ENCODE data around the gene LAMA5.
A peak's percentile ranks its signal among the peaks of the same experiment; 100 is the strongest.

The LAMA5 gene

GRCh38 chr20:62306414-62307187 is 60.5 kb downstream of the LAMA5 start:
- no peaks in the 10 kb centered on the region for H3K9me3 ChIP-seq (ENCODE audit: control insufficient read depth, low read length)
- no peak overlapping the region for H3K4me3 ChIP-seq (ENCODE audit: insufficient read depth, low read depth, low read length)
- WGBS, 2 experiments, result 94 to 95% methylated on average over 27 of the region's 27 CpGs
- peaks cover 8% of the 10 kb centered on the region for H3K4me1 ChIP-seq (ENCODE audit: control insufficient read depth, insufficient read depth, low read length)
- H3K27me3 ChIP-seq (ENCODE audit: control insufficient read depth, insufficient read depth, low read length, poor library complexity, severe bottlenecking), result no peaks in the 10 kb centered on the region
- H3K27ac ChIP-seq (ENCODE audit: insufficient read depth, low read depth, low read length, poor library complexity, severe bottlenecking), result no peak overlapping the region
- H3K36me3 ChIP-seq (ENCODE audit: control insufficient read depth, insufficient read depth, low read length), result peaks cover 24% of the 10 kb centered on the region

GRCh38 chr20:62305765-62306413 is 61.2 kb downstream of the LAMA5 start:
- Histone ChIP-seq H3K27me3 (ENCODE audit: control insufficient read depth, insufficient read depth, low read length, poor library complexity, severe bottlenecking) (no peaks in the 10 kb centered on the region), H3K36me3 (ENCODE audit: control insufficient read depth, insufficient read depth, low read length) (peaks cover 24% of the 10 kb centered on the region), H3K4me1 (ENCODE audit: control insufficient read depth, insufficient read depth, low read length) (peaks cover 8% of the 10 kb centered on the region), H3K27ac (ENCODE audit: insufficient read depth, low read depth, low read length, poor library complexity, severe bottlenecking) (no peak overlapping the region), H3K9me3 (ENCODE audit: control insufficient read depth, low read length) (no peaks in the 10 kb centered on the region), H3K4me3 (ENCODE audit: insufficient read depth, low read depth, low read length) (no peak overlapping the region)
- 93% methylated on average over 33 of the region's 33 CpGs for WGBS, 2 experiments

GRCh38 chr20:62305149-62305764 is 61.9 kb downstream of the LAMA5 start:
- H3K4me1 ChIP-seq (ENCODE audit: control insufficient read depth, insufficient read depth, low read length), result peaks cover 8% of the 10 kb centered on the region
- no peak overlapping the region for H3K27ac ChIP-seq (ENCODE audit: insufficient read depth, low read depth, low read length, poor library complexity, severe bottlenecking)
- H3K4me3 ChIP-seq (ENCODE audit: insufficient read depth, low read depth, low read length), result no peak overlapping the region
- no peaks in the 10 kb centered on the region for H3K9me3 ChIP-seq (ENCODE audit: control insufficient read depth, low read length)
- WGBS, 2 experiments, result 91% methylated on average over 18 of the region's 18 CpGs
- peaks cover 24% of the 10 kb centered on the region for H3K36me3 ChIP-seq (ENCODE audit: control insufficient read depth, insufficient read depth, low read length)
- no peaks in the 10 kb centered on the region for H3K27me3 ChIP-seq (ENCODE audit: control insufficient read depth, insufficient read depth, low read length, poor library complexity, severe bottlenecking)

GRCh38 chr20:62304331-62305148 is 62.6 kb downstream of the LAMA5 start:
- Histone ChIP-seq H3K27ac (ENCODE audit: insufficient read depth, low read depth, low read length, poor library complexity, severe bottlenecking) (no peak overlapping the region), H3K36me3 (ENCODE audit: control insufficient read depth, insufficient read depth, low read length) (peaks cover 24% of the 10 kb centered on the region), H3K4me3 (ENCODE audit: insufficient read depth, low read depth, low read length) (peak overlapping the region; percentile 93), H3K9me3 (ENCODE audit: control insufficient read depth, low read length) (no peaks in the 10 kb centered on the region), H3K27me3 (ENCODE audit: control insufficient read depth, insufficient read depth, low read length, poor library complexity, severe bottlenecking) (no peaks in the 10 kb centered on the region), H3K4me1 (ENCODE audit: control insufficient read depth, insufficient read depth, low read length) (peaks cover 8% of the 10 kb centered on the region)
- WGBS, 2 experiments, result 91% methylated on average over 29 of the region's 29 CpGs

- Histone ChIP-seq H3K4me1 (ENCODE audit: control insufficient read depth, insufficient read depth, low read length) (peaks cover 8% of the 10 kb centered on the region), H3K27ac (ENCODE audit: insufficient read depth, low read depth, low read length, poor library complexity, severe bottlenecking) (no peak overlapping the region), H3K27me3 (ENCODE audit: control insufficient read depth, insufficient read depth, low read length, poor library complexity, severe bottlenecking) (no peaks in the 10 kb centered on the region), H3K9me3 (ENCODE audit: control insufficient read depth, low read length) (no peaks in the 10 kb centered on the region), H3K4me3 (ENCODE audit: insufficient read depth, low read depth, low read length) (peak overlapping the region; percentile 93), H3K36me3 (ENCODE audit: control insufficient read depth, insufficient read depth, low read length) (peaks cover 23% of the 10 kb centered on the region)
- WGBS, 2 experiments, result 4 to 7% methylated on average over 66 of the region's 66 CpGs
Measured at GRCh38 chr20:62303340-62304226, 63.5 kb downstream of the LAMA5 start.

- H3K27ac ChIP-seq (ENCODE audit: insufficient read depth, low read depth, low read length, poor library complexity, severe bottlenecking), result peak overlapping the region; percentile 44
- H3K9me3 ChIP-seq (ENCODE audit: control insufficient read depth, low read length), result no peaks in the 10 kb centered on the region
- peak overlapping the region; percentile 93 for H3K4me3 ChIP-seq (ENCODE audit: insufficient read depth, low read depth, low read length)
- H3K4me1 ChIP-seq (ENCODE audit: control insufficient read depth, insufficient read depth, low read length), result peaks cover 8% of the 10 kb centered on the region
- 0% methylated on average over 39 of the region's 39 CpGs for WGBS, 2 experiments
- H3K36me3 ChIP-seq (ENCODE audit: control insufficient read depth, insufficient read depth, low read length), result peaks cover 17% of the 10 kb centered on the region
- H3K27me3 ChIP-seq (ENCODE audit: control insufficient read depth, insufficient read depth, low read length, poor library complexity, severe bottlenecking), result no peaks in the 10 kb centered on the region
Measured at GRCh38 chr20:62303062-62303339, 64.1 kb downstream of the LAMA5 start.

GRCh38 chr20:62302341-62303061 is 64.6 kb downstream of the LAMA5 start, which contains the start of gene ADRM1:
TSS of gene ADRM1 (plus strand) at chr20:62302997. CDS start at chr20:62303569, 572 bp downstream.
- Histone ChIP-seq H3K9me3 (ENCODE audit: control insufficient read depth, low read length) (no peaks in the 10 kb centered on the region), H3K4me1 (ENCODE audit: control insufficient read depth, insufficient read depth, low read length) (peaks cover 8% of the 10 kb centered on the region), H3K4me3 (ENCODE audit: insufficient read depth, low read depth, low read length) (peak within 1 kb of the TSS; percentile 93), H3K27me3 (ENCODE audit: control insufficient read depth, insufficient read depth, low read length, poor library complexity, severe bottlenecking) (no peaks in the 10 kb centered on the region), H3K36me3 (ENCODE audit: control insufficient read depth, insufficient read depth, low read length) (peaks cover 17% of the 10 kb centered on the region), H3K27ac (ENCODE audit: insufficient read depth, low read depth, low read length, poor library complexity, severe bottlenecking) (peak within 1 kb of the TSS; percentile 98)
- WGBS, 2 experiments, result 0 to 1% methylated on average over 81 of the region's 81 CpGs

- 9% methylated on average over 21 to 23 of the region's 24 CpGs for WGBS, 2 experiments
- Histone ChIP-seq H3K4me1 (ENCODE audit: control insufficient read depth, insufficient read depth, low read length) (peaks cover 8% of the 10 kb centered on the region), H3K4me3 (ENCODE audit: insufficient read depth, low read depth, low read length) (peak overlapping the region; percentile 93), H3K9me3 (ENCODE audit: control insufficient read depth, low read length) (no peaks in the 10 kb centered on the region), H3K27ac (ENCODE audit: insufficient read depth, low read depth, low read length, poor library complexity, severe bottlenecking) (peak overlapping the region; percentile 98), H3K36me3 (ENCODE audit: control insufficient read depth, insufficient read depth, low read length) (peaks cover 13% of the 10 kb centered on the region), H3K27me3 (ENCODE audit: control insufficient read depth, insufficient read depth, low read length, poor library complexity, severe bottlenecking) (no peaks in the 10 kb centered on the region)
Measured at GRCh38 chr20:62301773-62302340, 65.3 kb downstream of the LAMA5 start.

Measured in ectodermal cell (in vitro differentiated cells).